HepG2 (cell line): ENCODE data around the gene FHL3.

Source experiments
- CEBPB ChIP-seq: IDR thresholded peaks from 2 replicates; pipeline ENCODE4 v1.6.1; 2011; ENCODE audit warnings: low read depth, low read length, improper control_type of control experiment, borderline replicate concordance
- ESRRA ChIP-seq: sonication (generic); formaldehyde crosslinking; IDR thresholded peaks from 2 replicates; pipeline ENCODE4 v1.5.1; 2020; ENCODE audit warnings: mild to moderate bottlenecking, low read depth, missing genetic modification reagents
- FOXA1 ChIP-seq, 2 experiments: fragments of 450-650 bp in 1 of 2; sonication (generic) in 1 of 2; formaldehyde crosslinking in 1 of 2; IDR thresholded peaks; 2 replicates each; pipeline versions ENCODE4 v1.4.0 to v1.6.1; 2016 to 2020; ENCODE audit warnings: missing genetic modification reagents in 1 of 2
- HES4 ChIP-seq: sonication (generic); formaldehyde crosslinking; IDR thresholded peaks from 2 replicates; pipeline ENCODE4 v1.9.0; 2021; ENCODE audit warnings: mild to moderate bottlenecking, missing genetic modification reagents, borderline replicate concordance
- HNF4G ChIP-seq, 2 experiments: sonication (generic) in 1 of 2; formaldehyde crosslinking in 1 of 2; IDR thresholded peaks; 2 replicates each; pipeline versions ENCODE4 v1.4.0 to v1.6.1; 2011 to 2020; ENCODE audit warnings: borderline replicate concordance in 2 of 2, low read depth in 2 of 2, mild to moderate bottlenecking in 2 of 2, low read length in 1 of 2, missing genetic modification reagents in 1 of 2, moderate library complexity in 1 of 2
- HNRNPLL ChIP-seq: fragments of 200-400 bp; formaldehyde crosslinking; IDR thresholded peaks from 2 replicates; pipeline ENCODE4 v1.6.1; 2017; ENCODE audit warnings: mild to moderate bottlenecking, low read depth, low read length; ENCODE audit not compliant: poor library complexity, severe bottlenecking
- MTA3 ChIP-seq: sonication (generic); formaldehyde crosslinking; IDR thresholded peaks from 2 replicates; pipeline ENCODE4 v1.4.0; 2020; ENCODE audit warnings: missing genetic modification reagents
- POLR2A ChIP-seq, 2 experiments: IDR thresholded peaks; 2 replicates each; pipeline ENCODE4 v1.6.1; 2011; ENCODE audit warnings: low read depth in 2 of 2, low read length in 2 of 2, mild to moderate bottlenecking in 1 of 2, moderate library complexity in 1 of 2; ENCODE audit not compliant: insufficient read depth in 1 of 2
- SALL2 ChIP-seq: sonication (generic); formaldehyde crosslinking; IDR thresholded peaks from 2 replicates; pipeline ENCODE4 v1.8.1; 2023; ENCODE audit warnings: mild to moderate bottlenecking, missing genetic modification reagents, inconsistent platforms
- ZNF10 ChIP-seq: sonication (generic); formaldehyde crosslinking; IDR thresholded peaks from 2 replicates; pipeline ENCODE4 v1.4.0; 2020; ENCODE audit warnings: mild to moderate bottlenecking, low read depth, missing genetic modification reagents, borderline replicate concordance
- TF ChIP-seq, protein P1 (sequence below): IDR thresholded peaks from 2 replicates; pipeline ENCODE4 v1.6.1; 2016; ENCODE audit warnings: missing genetic modification reagents, missing compliant biosample characterization
- TF ChIP-seq, protein P2 (sequence below): sonication (generic); formaldehyde crosslinking; IDR thresholded peaks from 2 replicates; pipeline ENCODE4 v1.8.1; 2023; ENCODE audit warnings: mild to moderate bottlenecking, missing genetic modification reagents, borderline replicate concordance

DNA sequence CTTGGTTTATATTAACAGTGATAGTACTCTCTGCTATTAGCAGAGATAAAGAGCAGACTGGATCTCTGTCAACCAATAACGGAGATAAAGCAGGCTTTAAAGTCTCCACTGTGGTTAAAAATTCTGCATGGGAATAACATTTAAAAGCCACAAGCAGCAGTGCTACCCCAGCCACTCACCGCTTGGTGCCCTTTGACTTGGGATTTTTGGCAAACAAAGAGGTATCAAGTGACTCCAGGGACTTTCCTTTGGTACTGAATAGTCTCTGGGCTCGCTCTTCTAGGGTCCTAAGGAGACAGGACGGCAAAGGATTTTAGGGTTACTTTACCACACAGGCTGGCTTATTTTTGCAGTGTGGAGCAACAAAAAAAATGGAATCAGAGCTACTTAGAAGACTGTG lies 26.8 kb downstream of the FHL3 start:
- TF ChIP-seq ZNF10 (no peak), HES4 (CRISPR knock-in tag) (no peak), POLR2A (IDR thresholded peaks at IDR 0.05; ENCODE audit: insufficient read depth in 1 of 2, low read depth in 2 of 2, low read length in 2 of 2) (no peak), HNF4G (IDR thresholded peaks at IDR 0.05; ENCODE audit: borderline replicate concordance, low read depth, low read length) (no peak), HNF4G (CRISPR knock-in tag; IDR thresholded peaks at IDR 0.05; ENCODE audit: borderline replicate concordance, low read depth) (no peak), CEBPB (no peak), SALL2 (CRISPR knock-in tag) (no peak), FOXA1 (IDR thresholded peaks at IDR 0.05) (no peak), FOXA1 (CRISPR knock-in tag; IDR thresholded peaks at IDR 0.05) (no peak), MTA3 (CRISPR knock-in tag) (no peak), ESRRA (CRISPR knock-in tag) (no peak), HNRNPLL (no peak)
- TF ChIP-seq, protein P1, sequence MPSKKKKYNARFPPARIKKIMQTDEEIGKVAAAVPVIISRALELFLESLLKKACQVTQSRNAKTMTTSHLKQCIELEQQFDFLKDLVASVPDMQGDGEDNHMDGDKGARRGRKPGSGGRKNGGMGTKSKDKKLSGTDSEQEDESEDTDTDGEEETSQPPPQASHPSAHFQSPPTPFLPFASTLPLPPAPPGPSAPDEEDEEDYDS = no peak
- TF ChIP-seq, protein P2, sequence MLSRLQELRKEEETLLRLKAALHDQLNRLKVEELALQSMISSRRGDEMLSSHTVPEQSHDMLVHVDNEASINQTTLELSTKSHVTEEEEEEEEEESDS (CRISPR knock-in tag) = no peak
